LNCaP clone FGC (cell line): Measurements from ENCODE around the gene SMC4.
A peak's percentile ranks its signal among the peaks of the same experiment; 100 is the strongest.
"Not testable (repeated sequence)": the region's sequence is repeated elsewhere in the genome, so short reads cannot be mapped to it uniquely, and the experiment has no call there.

Source experiments
- DNase-seq: peaks from one replicate; pipeline ENCODE4 v3.0.0-alpha.2; 2011; ENCODE audit warnings: low read depth
- H3K4me3 ChIP-seq: 2 replicates; pipeline ENCODE4 v1.5.1; 2011; ENCODE audit warnings: mild to moderate bottlenecking, low read depth, low read length, control low read depth
- CTCF ChIP-seq: IDR thresholded peaks from 2 replicates; pipeline ENCODE4 v1.5.1; 2012; ENCODE audit warnings: mild to moderate bottlenecking; ENCODE audit not compliant: control insufficient read depth, insufficient read depth; ENCODE audit errors: extremely low read depth

SMC4 gene

GRCh38 chr3:160399125-160400029 is at the start of gene SMC4, which contains the start of gene IFT80:
SMC4 (plus strand) TSS chr3:160399650; CDS start chr3:160400827, 1,177 bp downstream.
IFT80 (minus strand) TSS chr3:160399225; CDS start chr3:160384600, 14,625 bp downstream.
- DNase-seq = peak; percentile 92
- H3K4me3 ChIP-seq = peak within 1 kb of the TSS; percentile 93
- TF ChIP-seq CTCF = no peak

- no peak overlapping the region for H3K4me3 ChIP-seq
- no peak for DNase-seq
- TF ChIP-seq CTCF = no peak
Measured at GRCh38 chr3:160355826-160356225, 43.6 kb upstream of the SMC4 start.

- DNase-seq = not testable (repeated sequence)
Measured at GRCh38 chr3:160362896-160363295, 36.6 kb upstream of the SMC4 start.

GRCh38 chr3:160365869-160366522 is 33.5 kb upstream of the SMC4 start:
- no peak for TF ChIP-seq CTCF
- no peak for DNase-seq
- H3K4me3 ChIP-seq = no peak overlapping the region

More at GRCh38 chr3:160362896-160363295, 36.6 kb upstream of the SMC4 start:
- not testable (repeated sequence) for H3K4me3 ChIP-seq

GRCh38 chr3:160368804-160369203 is 30.6 kb upstream of the SMC4 start:
- no peak for DNase-seq
- TF ChIP-seq CTCF = no peak

GRCh38 chr3:160369784-160370183 is 29.7 kb upstream of the SMC4 start:
- DNase-seq = no peak
- TF ChIP-seq CTCF = no peak
- H3K4me3 ChIP-seq = no peak overlapping the region

More at GRCh38 chr3:160368804-160369203, 30.6 kb upstream of the SMC4 start:
- H3K4me3 ChIP-seq = no peak overlapping the region

- no peak for TF ChIP-seq CTCF
- no peak for DNase-seq
- H3K4me3 ChIP-seq = no peak overlapping the region
Measured at GRCh38 chr3:160370987-160371857, 28.2 kb upstream of the SMC4 start.
